Measurements from ENCODE around the gene GPRC5B.

Gene GPRC5B

DNA sequence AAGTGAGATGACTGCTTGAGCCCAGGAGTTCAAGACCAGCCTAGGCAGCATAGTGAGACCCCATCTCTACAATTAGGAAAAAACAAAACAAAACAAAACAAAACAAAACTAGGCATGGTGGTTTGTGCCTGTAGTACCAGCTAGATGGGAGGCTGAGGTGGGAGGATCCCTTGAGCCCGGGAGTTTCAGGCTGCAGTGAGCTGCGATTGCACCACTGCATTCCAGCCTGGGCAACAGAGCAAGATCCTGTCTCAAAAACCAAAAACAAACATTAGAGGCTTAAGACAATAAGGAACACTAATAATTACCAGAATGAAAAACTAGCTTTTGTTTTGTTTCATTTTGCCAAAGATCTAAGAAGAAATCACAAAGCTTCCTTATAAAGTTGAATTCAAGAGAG is 69.2 kb downstream of the GPRC5B start:
- TF ChIP-seq CTCF (IDR thresholded peaks at IDR 0.05; ENCODE audit: low read depth, low read length, missing control alignments): no peak
- no peak overlapping the region for H3K4me3 ChIP-seq (replicated peaks; ENCODE audit: low read depth, low read length)
- DNase-seq (ENCODE audit: extremely low read depth, low read depth): no peak

DNA sequence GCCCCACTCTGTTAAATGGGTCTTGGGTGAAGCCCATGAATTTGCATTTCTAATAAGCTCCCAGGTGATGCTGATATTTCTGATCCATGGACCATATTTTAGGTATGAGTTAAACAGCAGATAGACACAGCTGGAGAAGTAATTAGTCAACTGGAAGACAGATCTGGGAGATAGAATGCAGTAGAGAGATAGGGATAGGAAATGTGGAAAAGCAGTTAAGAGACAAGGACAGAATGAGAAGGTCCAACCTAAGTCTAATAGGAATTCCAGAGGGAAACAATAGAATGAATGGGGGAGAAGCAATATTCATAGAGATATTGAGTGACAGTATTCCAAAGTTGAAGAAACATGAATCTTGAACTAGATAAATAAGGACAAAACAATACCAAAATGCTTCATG is 71.7 kb downstream of the GPRC5B start:
- TF ChIP-seq CTCF (IDR thresholded peaks at IDR 0.05; ENCODE audit: low read depth, low read length, missing control alignments): no peak
- no peak overlapping the region for H3K4me3 ChIP-seq (replicated peaks; ENCODE audit: low read depth, low read length)
- no peak for DNase-seq (ENCODE audit: extremely low read depth, low read depth)

DNA sequence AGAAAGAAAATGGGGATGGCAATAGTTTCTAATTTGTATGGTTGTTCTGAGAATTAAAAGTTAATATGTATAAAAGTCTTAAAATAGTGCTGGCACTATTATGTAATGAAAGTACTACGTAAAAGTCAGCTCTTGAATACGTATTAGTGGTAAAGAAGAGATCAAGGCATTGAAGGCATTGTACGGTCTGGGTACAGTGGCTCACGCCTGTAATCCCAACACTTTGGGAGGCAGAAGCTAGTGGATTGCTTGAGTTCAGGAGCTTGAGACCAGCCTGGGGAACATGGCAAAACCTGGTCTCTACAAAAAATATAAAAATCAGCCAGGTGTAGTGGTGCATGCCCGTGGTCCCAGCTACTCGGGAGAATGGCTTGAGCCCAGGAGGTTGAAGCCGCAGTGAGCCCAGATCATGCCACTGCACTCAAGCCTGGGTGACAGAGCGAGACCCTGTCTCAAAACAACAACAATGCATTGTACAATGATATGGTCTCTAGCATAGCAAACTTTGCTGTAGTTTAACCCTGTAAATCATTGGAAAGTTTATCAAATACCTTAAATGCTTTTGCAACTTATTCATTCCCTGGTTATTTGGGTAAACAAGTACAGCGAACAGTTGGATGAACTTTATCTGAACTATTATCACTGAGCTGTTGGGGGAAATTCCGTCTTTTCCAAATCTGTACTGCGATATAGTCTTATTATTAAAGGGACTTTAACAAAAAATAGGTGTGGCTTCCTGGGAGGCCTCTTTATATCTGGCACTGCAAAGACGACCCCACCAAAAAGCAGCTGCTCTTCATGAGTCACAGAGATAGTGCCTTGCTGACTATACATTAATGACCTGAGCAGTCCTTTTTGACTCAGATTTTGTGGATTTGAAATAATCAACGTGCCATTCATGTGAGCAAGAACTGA is 73.6 kb downstream of the GPRC5B start:
- H3K4me3 ChIP-seq (replicated peaks; ENCODE audit: low read depth, low read length): no peak overlapping the region
- DNase-seq (ENCODE audit: extremely low read depth, low read depth): no peak
- no peak for TF ChIP-seq CTCF (IDR thresholded peaks at IDR 0.05; ENCODE audit: low read depth, low read length, missing control alignments)

DNA sequence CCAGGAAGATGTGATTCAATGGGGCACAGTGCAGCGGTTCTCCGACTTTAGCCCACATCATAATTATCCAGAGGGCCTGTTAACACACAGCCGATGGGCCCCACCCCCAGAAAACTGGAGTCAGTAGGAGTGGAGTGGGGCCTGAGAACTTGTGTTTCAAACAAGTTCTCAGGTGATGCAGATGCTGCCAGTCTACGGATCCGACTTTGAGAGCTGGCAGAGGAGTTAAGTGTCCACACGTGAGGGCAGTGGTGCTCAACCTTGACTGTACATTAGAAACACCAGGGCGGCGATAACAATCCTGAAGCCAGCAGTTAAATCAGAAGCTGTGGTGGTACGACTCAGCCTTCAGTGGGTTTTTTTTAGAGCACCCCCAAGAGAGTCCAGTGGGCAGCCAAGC is 75.0 kb downstream of the GPRC5B start:
- TF ChIP-seq CTCF (IDR thresholded peaks at IDR 0.05; ENCODE audit: low read depth, low read length, missing control alignments): no peak
- no peak overlapping the region for H3K4me3 ChIP-seq (replicated peaks; ENCODE audit: low read depth, low read length)
- no peak for DNase-seq (ENCODE audit: extremely low read depth, low read depth)

- no peak overlapping the region for H3K4me3 ChIP-seq (replicated peaks; ENCODE audit: low read depth, low read length)
- DNase-seq (ENCODE audit: extremely low read depth, low read depth): no peak
- no peak for TF ChIP-seq CTCF (IDR thresholded peaks at IDR 0.05; ENCODE audit: low read depth, low read length, missing control alignments)
Measured at GRCh38 chr16:19809121-19809635, 75.5 kb downstream of the GPRC5B start.

DNA sequence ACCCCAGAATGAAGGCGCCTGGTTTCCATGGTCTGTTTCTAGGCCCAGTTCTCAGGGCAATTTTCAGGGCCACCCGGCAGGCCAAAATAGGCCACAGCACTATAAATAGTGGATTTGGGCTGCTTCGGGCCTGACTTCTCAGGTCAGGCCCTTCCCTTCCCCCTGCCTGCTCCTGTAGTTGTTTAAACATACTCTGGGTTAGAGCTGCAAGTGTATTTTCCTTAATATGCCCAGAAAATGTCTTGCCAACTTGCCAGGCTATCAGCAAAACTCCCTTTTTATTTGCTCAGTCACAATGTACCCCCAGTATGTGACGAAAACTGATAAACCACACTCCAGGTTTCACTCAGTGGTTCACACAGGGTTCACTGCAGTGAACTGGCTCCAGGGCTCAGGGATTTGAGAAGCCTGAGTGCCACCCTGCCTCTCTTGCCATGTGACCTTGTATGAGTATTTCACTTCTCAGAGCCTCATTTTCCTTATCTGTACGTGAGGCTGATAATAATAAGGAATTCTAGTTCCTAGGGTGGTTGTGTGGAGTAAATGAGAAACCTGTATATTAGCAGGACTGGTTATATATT is 76.5 kb downstream of the GPRC5B start:
- DNase-seq (ENCODE audit: extremely low read depth, low read depth): no peak
- H3K4me3 ChIP-seq (replicated peaks; ENCODE audit: low read depth, low read length): no peak overlapping the region
- TF ChIP-seq CTCF (IDR thresholded peaks at IDR 0.05; ENCODE audit: low read depth, low read length, missing control alignments): no peak
